IMR-90 (cell line): ENCODE measurements around the gene NFATC3. TPM values are rescaled to one million over a fixed set of nuclear protein-coding genes. Genes with fewer than 3 reads are reported as not detected.
A peak's percentile ranks its signal among the peaks of the same experiment; 100 is the strongest.

Experiments
- ATAC-seq: fragments of 200-7000 bp; cut with Tn5 transposase; 2 replicates; pipeline ENCODE4 v1.9.1; 2020; ENCODE audit warnings: low read depth, mild to moderate bottlenecking, moderate library complexity
- BruUV-seq: library from RNA; stranded (reverse); fragments of 400-500 nt; replicated peaks from 2 replicates; lab custom pipeline; 2021; lab: Mats Ljungman, UMichigan
- CTCF ChIA-PET: fragments of 300-600 bp; formaldehyde crosslinking; extraction: SDS; loops from one replicate; lab custom pipeline; 2021; ENCODE audit warnings: antibody characterized with exemption; lab: Yijun Ruan, JAX
- POLR2A ChIA-PET: fragments of 300-600 bp; sonication (Branson Sonifier 250); formaldehyde crosslinking; loops from one replicate; lab custom pipeline; 2022; ENCODE audit warnings: antibody characterized with exemption; ENCODE audit not compliant: unreplicated experiment; lab: Charles Lee
- DNase-seq: peaks from one replicate; pipeline ENCODE4 v3.0.0; 2013
- H2AFZ ChIP-seq: replicated peaks from 2 replicates; pipeline ENCODE3; 2013; ENCODE audit warnings: low read length, mild to moderate bottlenecking; ENCODE audit not compliant: poor library complexity
- H2AK5ac ChIP-seq: 2 replicates; pipeline ENCODE4 v1.6.1; 2013; ENCODE audit warnings: low read depth, low read length, inconsistent platforms
- H2AK9ac ChIP-seq: replicated peaks from 2 replicates; pipeline ENCODE3; 2013; ENCODE audit warnings: mild to moderate bottlenecking, low read depth, low read length, moderate library complexity; ENCODE audit not compliant: poor library complexity
- H2BK120ac ChIP-seq: 2 replicates; pipeline ENCODE4 v1.6.1; 2013; ENCODE audit warnings: low read depth, low read length, inconsistent platforms
- H2BK15ac ChIP-seq: 3 replicates; pipeline ENCODE4 v1.6.1; 2013; ENCODE audit warnings: low read depth, low read length, inconsistent platforms
- H2BK20ac ChIP-seq: 2 replicates; pipeline ENCODE4 v1.6.1; 2013; ENCODE audit warnings: low read depth, mild to moderate bottlenecking, inconsistent platforms, low read length, moderate library complexity
- H2BK5ac ChIP-seq: 2 replicates; pipeline ENCODE4 v1.6.1; 2013; ENCODE audit warnings: mild to moderate bottlenecking, low read depth, low read length, inconsistent platforms; ENCODE audit not compliant: poor library complexity, severe bottlenecking
- H3K14ac ChIP-seq: replicated peaks from 2 replicates; pipeline ENCODE4 v1.6.1; 2013; ENCODE audit warnings: low read depth, low read length, inconsistent platforms
- H3K18ac ChIP-seq: 2 replicates; pipeline ENCODE4 v1.6.1; 2013; ENCODE audit warnings: low read depth, low read length, control low read depth
- H3K23ac ChIP-seq: 2 replicates; pipeline ENCODE4 v1.6.1; 2013; ENCODE audit warnings: low read depth, low read length, inconsistent platforms
- H3K27ac ChIP-seq: 2 replicates; pipeline ENCODE4 v1.5.1; 2013; ENCODE audit warnings: mild to moderate bottlenecking, control low read depth, low read length; ENCODE audit not compliant: insufficient read depth
- H3K27me3 ChIP-seq: 2 replicates; pipeline ENCODE4 v1.6.1; 2013; ENCODE audit warnings: low read length; ENCODE audit not compliant: control insufficient read depth, insufficient read depth
- H3K36me3 ChIP-seq: 2 replicates; pipeline ENCODE4 v1.6.1; 2013; ENCODE audit warnings: low read length, mixed read lengths; ENCODE audit not compliant: control insufficient read depth, insufficient read depth
- H3K4ac ChIP-seq: 2 replicates; pipeline ENCODE4 v1.6.1; 2013; ENCODE audit warnings: low read depth, low read length, inconsistent platforms
- H3K4me1 ChIP-seq: 2 replicates; pipeline ENCODE4 v1.6.1; 2013; ENCODE audit warnings: low read length, mixed read lengths; ENCODE audit not compliant: control insufficient read depth, insufficient read depth
- H3K4me2 ChIP-seq: 2 replicates; pipeline ENCODE4 v1.6.1; 2013; ENCODE audit warnings: low read depth, mild to moderate bottlenecking, control low read depth, low read length, moderate library complexity
- H3K4me3 ChIP-seq: 2 replicates; pipeline ENCODE4 v1.5.1; 2013; ENCODE audit warnings: low read depth, mild to moderate bottlenecking, control low read depth, low read length, moderate library complexity; ENCODE audit not compliant: insufficient read depth
- H3K56ac ChIP-seq: 2 replicates; pipeline ENCODE4 v1.6.1; 2013; ENCODE audit warnings: low read length, inconsistent platforms; ENCODE audit not compliant: insufficient read depth; ENCODE audit errors: extremely low read depth
- H3K79me1 ChIP-seq, 2 experiments: 2 replicates each; pipeline ENCODE4 v1.6.1; 2013; ENCODE audit warnings: low read length in 2 of 2, inconsistent platforms in 1 of 2, low read depth in 1 of 2
- H3K9ac ChIP-seq: 2 replicates; pipeline ENCODE4 v1.6.1; 2013; ENCODE audit warnings: low read depth, low read length, control low read depth
- H3K9me1 ChIP-seq: 2 replicates; pipeline ENCODE4 v1.6.1; 2013; ENCODE audit warnings: low read length, inconsistent platforms; ENCODE audit not compliant: insufficient read depth
- H3K9me3 ChIP-seq: 2 replicates; pipeline ENCODE4 v1.6.1; 2013; ENCODE audit warnings: low read length; ENCODE audit not compliant: control insufficient read depth, insufficient read depth
- H4K20me1 ChIP-seq: 2 replicates; pipeline ENCODE4 v1.6.1; 2013; ENCODE audit warnings: low read length, inconsistent platforms; ENCODE audit not compliant: insufficient read depth
- H4K5ac ChIP-seq: 2 replicates; pipeline ENCODE4 v1.6.1; 2013; ENCODE audit warnings: mild to moderate bottlenecking, low read depth, low read length, control low read depth
- H4K8ac ChIP-seq, 2 experiments: 2 replicates each; pipeline ENCODE4 v1.6.1; 2013; ENCODE audit warnings: low read depth in 2 of 2, low read length in 2 of 2, control low read depth in 1 of 2, inconsistent platforms in 1 of 2
- H4K91ac ChIP-seq: 2 replicates; pipeline ENCODE4 v1.6.1; 2013; ENCODE audit warnings: low read depth, low read length, inconsistent platforms; ENCODE audit not compliant: insufficient read depth
- CHD1 ChIP-seq: IDR thresholded peaks from 2 replicates; pipeline ENCODE4 v1.6.1; 2012; ENCODE audit warnings: low read depth, low read length, improper control_type of control experiment
- FOS ChIP-seq: fragments of 150-350 bp; IDR thresholded peaks from 2 replicates; pipeline ENCODE4 v1.6.1; 2016; ENCODE audit warnings: low read depth, low read length
- SMC3 ChIP-seq: fragments of 150-350 bp; IDR thresholded peaks from 2 replicates; pipeline ENCODE4 v1.6.1; 2016; ENCODE audit warnings: low read depth, mild to moderate bottlenecking, antibody characterized with exemption, low read length, moderate library complexity
- WGBS, 2 experiments: methylation state at CpG; one replicate each; pipeline versions ENCODE4 v1.1.5 to v1.1.7; 2013; ENCODE audit warnings: missing lambda C conversion rate in 2 of 2; ENCODE audit not compliant: insufficient read length in 1 of 2; ENCODE audit errors: extremely low coverage in 2 of 2; 5-methylcytosine and 5-hydroxymethylcytosine counted together
- dilution Hi-C: fragments of 300-500 bp; cut with HindIII; formaldehyde crosslinking; loops from one replicate; pipeline ENCODE4 v1.14.3; 2018; ENCODE audit warnings: low sequenced_read_pairs; ENCODE audit not compliant: unreplicated experiment
- in situ Hi-C: fragments of 300-500 bp; cut with MboI; formaldehyde crosslinking; loops from 3 replicates; pipeline ENCODE4 v1.14.3; 2019; ENCODE audit warnings: low sequenced_read_pairs, inconsistent platforms, mixed read lengths
- intact Hi-C: fragments of 100-400 bp; cut with micrococcal nuclease; formaldehyde crosslinking; loops from 2 replicates; pipeline ENCODE4 v1.10.0; 2022
- polyA plus RNA-seq, 3 experiments: library from polyadenylated mRNA; depleted of rRNA; stranded (reverse); fragments of >200 nt; gene quantifications; 2 replicates each; pipeline ENCODE4 v1.2.3, GENCODE V29; 2012; ENCODE audit warnings: low replicate concordance in 1 of 3
- total RNA-seq: library from RNA; depleted of rRNA; stranded (reverse); fragments of >200 nt; gene quantifications from 2 replicates; pipeline ENCODE4 v1.2.3, GENCODE V29; 2012
- TF ChIP-seq, protein P1 (sequence below): conservative IDR thresholded peaks from 2 replicates; pipeline ENCODE4 v1.5.1; 2012; ENCODE audit warnings: mild to moderate bottlenecking, low read depth, low read length, improper control_type of control experiment

Gene NFATC3
- total and polyA plus RNA-seq, 2 of the 4 experiments (the other 2 are of a cell fraction), result 6.3 to 21.5 TPM

DNA sequence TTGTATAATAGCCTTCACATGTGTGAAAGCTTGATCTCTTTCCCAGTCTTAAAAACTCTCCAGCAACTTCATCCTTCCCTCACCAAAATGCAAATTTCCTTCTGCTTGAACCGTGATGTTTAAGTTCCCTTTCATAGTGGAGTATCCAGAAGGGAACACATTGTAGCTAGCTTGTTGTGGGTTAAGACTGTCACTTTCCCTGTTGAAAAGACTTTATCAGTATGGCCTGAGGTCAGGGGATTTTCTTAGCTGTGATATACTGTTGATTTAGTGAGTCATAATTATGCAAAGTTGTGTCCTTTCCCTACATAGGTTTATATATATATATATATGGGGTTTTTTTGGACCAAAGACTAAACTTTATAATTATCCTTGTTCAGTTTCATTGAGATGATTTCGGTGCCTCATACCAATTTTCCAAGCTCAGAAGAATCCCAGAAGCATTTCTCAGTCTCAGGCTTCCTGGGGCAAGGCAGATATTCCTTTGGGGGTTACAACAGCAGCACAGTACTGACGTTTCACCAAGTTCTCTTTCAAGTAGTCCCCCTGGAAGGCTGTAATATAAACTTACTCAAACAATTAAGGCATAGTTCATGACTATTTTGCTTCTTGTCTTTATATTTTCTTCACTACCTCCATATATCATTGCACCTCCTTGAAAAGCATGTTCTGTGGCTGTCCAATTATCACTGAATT is 115.1 kb downstream of the NFATC3 start:
- BruUV-seq, result no TSS peak
- Histone ChIP-seq H2BK15ac (no peak overlapping the region), H4K20me1 (peaks cover 14% of the 10 kb centered on the region), H3K36me3 (no peaks in the 10 kb centered on the region), H2AK9ac (no peak overlapping the region), H3K56ac (no peak overlapping the region), H2BK5ac (no peak overlapping the region), H3K9ac (no peak overlapping the region), H3K27me3 (no peaks in the 10 kb centered on the region), H3K9me3 (no peaks in the 10 kb centered on the region), H2AFZ (no peak overlapping the region), H3K79me1 (peaks cover 0 to 6% of the 10 kb centered on the region in 2 experiments; a peak in 2 of 4 replicates), H3K18ac (no peak overlapping the region), H3K14ac (0 out of 2 replicates have a peak overlapping the region, but pooled peaks have one; percentile 41), H3K9me1 (0 out of 2 replicates have a peak, but pooled peaks cover 3% of the 10 kb centered on the region), H3K27ac (no peak overlapping the region), H4K91ac (no peak overlapping the region), H3K4me3 (no peak overlapping the region), H4K5ac (no peak overlapping the region), H2BK120ac (no peak overlapping the region), H4K8ac (no peak overlapping the region), H3K23ac (peak overlapping the region; percentile 60; the same call in 1 of the 2 replicates), H2BK20ac (no peak overlapping the region), H3K4ac (no peak overlapping the region), H3K4me2 (no peak overlapping the region), H3K4me1 (peaks cover 6% of the 10 kb centered on the region), H2AK5ac (no peak overlapping the region)
- dilution Hi-C loops (no loop called here), intact Hi-C loops (loop anchor here (5.0 kb wide), 1 partner anchor 43 kb away; no protein-coding TSS in a partner anchor), in situ Hi-C loops (no loop called here)
- WGBS, 2 experiments, result no CpG with 5 or more reads among the region's 3 CpGs
- CTCF ChIA-PET, result interaction anchor here (0.9 kb wide), 1 partner anchor 107 kb away, joined by 3 read pairs; no protein-coding TSS in a partner anchor
- POLR2A ChIA-PET, result no interaction called here
- DNase-seq, result peak; percentile 71
- no peak for TF ChIP-seq CHD1
- peak; percentile 59; the same call in 1 of the 2 replicates for TF ChIP-seq FOS
- TF ChIP-seq, protein P1, sequence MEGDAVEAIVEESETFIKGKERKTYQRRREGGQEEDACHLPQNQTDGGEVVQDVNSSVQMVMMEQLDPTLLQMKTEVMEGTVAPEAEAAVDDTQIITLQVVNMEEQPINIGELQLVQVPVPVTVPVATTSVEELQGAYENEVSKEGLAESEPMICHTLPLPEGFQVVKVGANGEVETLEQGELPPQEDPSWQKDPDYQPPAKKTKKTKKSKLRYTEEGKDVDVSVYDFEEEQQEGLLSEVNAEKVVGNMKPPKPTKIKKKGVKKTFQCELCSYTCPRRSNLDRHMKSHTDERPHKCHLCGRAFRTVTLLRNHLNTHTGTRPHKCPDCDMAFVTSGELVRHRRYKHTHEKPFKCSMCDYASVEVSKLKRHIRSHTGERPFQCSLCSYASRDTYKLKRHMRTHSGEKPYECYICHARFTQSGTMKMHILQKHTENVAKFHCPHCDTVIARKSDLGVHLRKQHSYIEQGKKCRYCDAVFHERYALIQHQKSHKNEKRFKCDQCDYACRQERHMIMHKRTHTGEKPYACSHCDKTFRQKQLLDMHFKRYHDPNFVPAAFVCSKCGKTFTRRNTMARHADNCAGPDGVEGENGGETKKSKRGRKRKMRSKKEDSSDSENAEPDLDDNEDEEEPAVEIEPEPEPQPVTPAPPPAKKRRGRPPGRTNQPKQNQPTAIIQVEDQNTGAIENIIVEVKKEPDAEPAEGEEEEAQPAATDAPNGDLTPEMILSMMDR, result no peak
- TF ChIP-seq SMC3, result no peak
- peak; percentile 55 for ATAC-seq
